NCI-H82 treated with DMSO at 0.1 percent for 48 hours (cell line): ENCODE results near the gene BANF2.
"Not testable (repeated sequence)": the region's sequence is repeated elsewhere in the genome, so short reads cannot be mapped to it uniquely, and the experiment has no call there.

Source experiments
- DNase-seq: peaks from one replicate; lab custom pipeline; 2025; ENCODE audit not compliant: unreplicated experiment; lab: John Stamatoyannopoulos, UW

BANF2 gene

GRCh38 chr20:17682103-17682888 lies 17.5 kb upstream of the BANF2 start, which contains the start of gene RRBP1:
TSS of gene RRBP1 (minus strand) at chr20:17682242. CDS start at chr20:17660507, 21,735 bp downstream.
- DNase-seq = peak; percentile 91

DNA sequence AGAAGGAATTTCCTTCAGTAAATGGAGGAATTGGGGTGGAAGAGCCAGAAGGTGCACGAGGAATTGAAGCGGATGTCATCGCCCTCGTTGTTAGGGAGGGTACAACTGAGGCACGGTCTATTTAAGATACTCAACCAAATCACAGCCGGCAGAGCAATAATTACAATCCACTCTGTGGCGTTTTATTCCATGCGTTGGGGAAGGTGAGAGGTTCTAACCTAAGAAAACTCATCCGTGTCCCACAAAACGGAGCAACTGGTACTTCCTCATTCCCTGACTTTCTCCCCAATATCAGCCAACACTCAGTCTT lies 16.9 kb upstream of the BANF2 start:
- no peak for DNase-seq

- no peak for DNase-seq
Observed at GRCh38 chr20:17683218-17684076, 16.3 kb upstream of the BANF2 start.

GRCh38 chr20:17684077-17684888 lies 15.5 kb upstream of the BANF2 start:
- DNase-seq = no peak

DNA sequence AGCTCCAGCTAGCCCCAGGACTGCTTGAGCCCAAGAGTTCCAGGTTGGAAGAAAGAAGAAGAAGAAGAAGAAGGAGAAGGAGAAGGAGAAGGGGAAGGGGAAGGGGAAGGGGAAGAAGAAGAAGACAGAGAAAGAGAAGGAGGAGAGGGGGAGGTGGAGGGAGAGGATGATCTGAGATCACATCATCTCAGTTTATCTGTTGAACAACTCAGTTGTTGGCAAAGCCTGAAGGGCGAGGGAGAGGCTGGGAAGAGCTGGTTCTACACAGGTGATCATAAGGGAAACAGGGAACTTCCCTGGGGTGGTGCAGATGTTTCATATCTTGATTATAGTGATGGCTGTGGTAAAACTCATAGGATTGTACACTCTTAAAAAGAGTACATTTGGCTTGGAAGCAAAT lies 14.6 kb upstream of the BANF2 start:
- DNase-seq = no peak

DNA sequence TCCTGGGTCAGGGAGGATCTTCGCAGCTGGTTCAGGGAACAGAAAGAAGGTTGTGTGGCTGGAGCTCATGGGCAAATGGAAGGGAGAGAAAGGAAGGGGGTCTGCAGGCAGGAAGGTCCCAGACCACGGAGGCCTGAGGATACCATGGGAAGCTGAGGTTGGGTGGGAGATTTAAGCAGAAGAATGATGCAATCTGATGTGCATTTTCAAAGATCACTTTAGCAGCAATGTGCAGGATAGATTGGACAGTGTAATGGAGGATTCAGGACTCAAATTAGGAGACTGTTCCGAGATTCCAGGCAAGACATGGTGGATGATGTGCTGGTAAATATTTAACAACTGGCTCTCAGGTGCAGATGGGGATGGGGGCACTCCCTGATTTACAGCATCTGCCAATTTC lies 12.0 kb upstream of the BANF2 start:
- DNase-seq = no peak

- no peak for DNase-seq
Observed at GRCh38 chr20:17688965-17689364, 10.8 kb upstream of the BANF2 start.

GRCh38 chr20:17690144-17690543 lies 9.6 kb upstream of the BANF2 start:
- DNase-seq = no peak

GRCh38 chr20:17691758-17692157 lies 8.0 kb upstream of the BANF2 start:
- no peak for DNase-seq

- DNase-seq = no peak
Observed at GRCh38 chr20:17693444-17694001, 6.2 kb upstream of the BANF2 start.

DNA sequence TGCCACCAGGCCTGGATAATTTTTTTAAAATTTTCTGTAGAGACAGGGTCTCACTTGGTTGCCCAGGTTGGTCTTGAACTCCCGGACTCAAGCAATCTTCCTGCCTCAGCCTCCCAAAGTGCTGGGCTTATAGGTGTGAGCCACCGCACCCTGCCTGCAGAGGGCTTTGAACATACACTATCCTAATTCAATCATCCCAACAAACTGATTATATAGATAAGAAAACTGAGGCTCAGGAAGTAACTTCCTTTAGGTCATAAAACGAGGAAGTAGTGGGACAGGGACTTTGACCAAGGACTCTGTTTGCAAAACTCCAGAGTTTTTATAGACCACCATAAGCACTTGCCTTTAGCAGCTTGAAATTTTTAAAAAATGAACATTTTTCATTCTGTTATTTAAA lies 5.0 kb upstream of the BANF2 start:
- DNase-seq = no peak

GRCh38 chr20:17696287-17696686 lies 3.5 kb upstream of the BANF2 start:
- no peak for DNase-seq

DNA sequence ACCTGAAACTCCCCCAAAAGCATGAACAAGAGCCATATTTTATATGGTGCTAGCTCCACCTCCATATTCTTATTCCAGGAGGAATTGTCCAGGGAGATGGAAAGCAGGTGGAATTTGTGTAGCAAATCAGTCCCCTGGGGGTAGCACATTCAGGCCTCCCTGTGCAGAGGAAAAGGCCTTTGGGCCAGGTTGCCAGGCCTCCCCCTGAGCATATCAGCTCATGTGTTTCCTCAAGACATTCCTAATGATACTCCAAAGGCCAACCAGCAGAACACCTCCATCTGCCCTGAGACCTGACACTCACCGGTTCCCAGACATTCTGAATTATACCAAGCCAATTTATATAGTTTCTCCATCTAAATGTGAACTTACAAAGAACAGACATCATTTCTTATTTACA lies 2.6 kb upstream of the BANF2 start:
- DNase-seq = no peak

DNA sequence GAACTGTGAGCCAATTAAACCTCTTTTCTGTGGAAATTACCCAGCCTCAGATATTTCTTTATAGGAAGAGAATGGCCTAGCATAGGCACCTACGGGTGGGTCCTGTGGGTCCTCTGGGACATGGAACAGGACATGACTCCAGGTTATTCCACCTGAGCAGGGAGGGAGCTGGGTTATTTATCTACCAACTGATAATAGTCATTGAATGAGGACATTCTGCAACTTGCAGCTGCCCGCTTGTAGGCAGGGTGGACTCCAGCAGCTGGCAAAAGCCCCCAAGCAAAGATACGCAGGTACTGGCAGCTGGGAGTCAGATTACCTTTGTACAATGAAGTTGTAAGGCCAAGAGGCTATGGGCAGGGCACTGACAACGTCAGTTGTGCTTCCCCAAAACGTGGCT lies 1.4 kb upstream of the BANF2 start:
- DNase-seq = no peak

DNA sequence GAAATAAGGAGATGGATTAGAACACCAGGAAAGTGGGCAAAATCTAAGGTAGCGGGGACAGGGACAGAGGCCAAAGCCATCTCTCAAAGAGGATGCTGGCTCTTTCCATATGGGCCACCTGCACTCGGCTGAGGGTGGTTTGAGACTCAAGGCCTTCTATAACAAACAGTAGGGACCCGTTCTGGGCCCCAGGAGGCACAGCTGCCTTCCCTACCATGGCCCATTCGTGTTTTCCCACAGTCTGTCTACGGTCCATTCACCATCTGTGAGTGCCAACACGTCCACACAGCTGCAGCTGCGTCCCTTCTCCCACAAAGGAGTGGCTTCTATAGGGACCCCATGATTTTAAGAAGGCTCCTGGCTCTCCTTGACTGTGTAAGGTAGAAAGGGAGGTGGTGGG lies 871 bp downstream of the BANF2 start:
- DNase-seq = no peak

DNA sequence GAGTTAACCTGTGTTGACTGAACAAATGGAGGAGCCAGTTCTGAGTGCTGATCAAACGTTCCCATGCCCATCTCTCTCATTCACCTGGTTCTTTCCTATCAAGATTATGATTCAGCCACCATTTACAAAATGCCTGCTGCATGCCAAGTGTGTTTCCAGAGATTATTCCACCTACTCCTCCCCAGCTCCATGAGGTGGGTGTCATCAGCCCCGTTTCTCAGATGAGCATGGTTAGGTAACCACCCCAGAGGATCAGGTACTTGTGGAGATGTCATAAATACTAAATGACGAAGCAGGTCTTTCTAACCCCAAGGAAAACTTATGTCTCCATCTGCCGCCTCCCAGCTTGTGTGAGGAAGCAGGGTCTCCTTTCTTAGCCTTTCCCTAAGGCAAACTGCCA lies 2.1 kb downstream of the BANF2 start:
- DNase-seq = no peak

- DNase-seq = no peak
Observed at GRCh38 chr20:17704589-17705317, 5.0 kb downstream of the BANF2 start.

DNA sequence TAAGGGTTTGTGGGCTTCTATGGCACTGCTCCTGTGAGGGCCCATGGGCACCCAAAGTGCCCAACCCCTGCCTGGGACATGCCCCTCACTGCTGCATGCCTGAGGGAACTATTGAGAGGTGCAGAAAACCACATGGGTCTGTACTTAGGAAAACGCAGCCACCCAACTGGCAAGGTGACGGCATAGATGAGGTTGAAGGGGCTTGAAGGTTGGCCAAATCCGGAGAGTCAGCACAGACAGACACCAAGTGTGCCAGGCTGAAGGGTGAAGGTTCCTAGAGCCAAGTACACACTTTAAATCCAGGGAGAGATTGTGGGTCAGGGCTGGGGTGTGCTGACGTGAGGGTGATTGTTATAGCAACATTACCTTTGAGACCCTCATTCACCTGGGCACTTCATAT lies 6.2 kb downstream of the BANF2 start:
- DNase-seq = no peak

DNA sequence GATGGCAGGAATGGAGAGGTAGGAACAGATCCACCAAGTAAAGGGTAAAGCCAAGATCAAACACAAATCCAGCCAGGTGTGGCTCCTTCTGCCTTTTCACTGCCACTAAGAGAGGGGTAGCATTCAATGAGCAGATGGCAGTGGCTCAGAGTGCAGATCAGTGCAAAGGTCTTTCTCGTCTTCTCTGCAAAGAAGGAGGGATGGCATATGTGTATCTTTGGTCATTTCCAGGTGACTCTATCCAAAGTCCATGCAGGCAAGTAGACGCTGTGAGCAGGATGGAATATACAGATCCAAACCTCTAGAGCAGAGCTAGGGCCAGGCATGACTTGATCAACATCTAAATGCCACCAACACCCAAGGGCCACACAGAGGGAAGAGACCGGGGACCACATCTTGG lies 6.9 kb downstream of the BANF2 start:
- DNase-seq = no peak

DNA sequence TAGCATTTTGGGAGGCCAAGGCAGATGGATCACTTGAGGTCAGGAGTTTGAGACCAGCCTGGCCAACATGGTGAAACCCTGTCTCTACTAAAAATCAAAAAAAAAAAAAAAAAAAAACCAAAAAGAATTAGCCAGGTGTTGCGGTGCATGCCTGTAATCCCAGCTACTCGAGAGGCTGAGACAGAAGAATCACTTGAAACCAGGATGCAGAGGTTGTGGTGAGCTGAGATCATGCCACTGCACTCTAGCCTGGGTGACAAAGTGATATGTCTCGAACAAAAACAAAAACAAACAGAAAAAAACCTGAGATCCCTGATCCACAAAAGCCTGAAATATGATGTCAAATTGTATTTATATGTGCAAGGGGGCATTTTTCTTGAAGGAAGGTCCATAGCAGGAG lies 8.2 kb downstream of the BANF2 start:
- not testable (repeated sequence) for DNase-seq
